CD4-positive, alpha-beta T cell (primary cell): ENCODE data around the gene BDNF. TPM values are rescaled to one million over a fixed set of nuclear protein-coding genes. Genes with fewer than 3 reads are reported as not detected.

ENCODE experiments used
- ATAC-seq: fragments of 200-7000 bp; cut with Tn5 transposase; one replicate; pipeline ENCODE4 v1.10.0; 2022; ENCODE audit warnings: mild to moderate bottlenecking; ENCODE audit not compliant: poor library complexity
- CTCF ChIA-PET: fragments of 350-600 bp; sonication (Branson Sonifier 250); formaldehyde crosslinking; loops from one replicate; lab custom pipeline; 2021; ENCODE audit warnings: antibody characterized with exemption, inconsistent platforms; lab: Charles Lee
- POLR2A ChIA-PET: fragments of 350-600 bp; sonication (Branson Sonifier 250); formaldehyde crosslinking; loops from one replicate; lab custom pipeline; 2021; ENCODE audit warnings: antibody characterized with exemption, inconsistent platforms; lab: Charles Lee
- DNase-seq, 14 experiments: peaks; one replicate each; pipeline ENCODE4 v3.0.0-alpha.2; 2013 to 2020; ENCODE audit warnings: mixed read lengths in 2 of 14
- H3K27ac ChIP-seq, 2 donors: one replicate each; pipeline versions ENCODE4 v1.5.1 to v1.7.0; 2013; ENCODE audit warnings: low read length in 2 of 2, low read depth in 1 of 2, mild to moderate bottlenecking in 1 of 2
- H3K27me3 ChIP-seq, 2 experiments: 1 replicate in 1 of 2; 2 replicates in 1 of 2; pipeline versions ENCODE4 v1.6.1 to v1.7.0; 2013; ENCODE audit warnings: low read length in 2 of 2, control low read depth in 1 of 2, mild to moderate bottlenecking in 1 of 2, moderate library complexity in 1 of 2; ENCODE audit not compliant: insufficient read depth in 2 of 2, control insufficient read depth in 1 of 2
- H3K36me3 ChIP-seq: one replicate; pipeline ENCODE4 v1.6.1; 2013; ENCODE audit warnings: low read length, control low read depth; ENCODE audit not compliant: insufficient read depth
- H3K4me1 ChIP-seq: one replicate; pipeline ENCODE4 v1.6.1; 2013; ENCODE audit warnings: low read length, control low read depth; ENCODE audit not compliant: insufficient read depth
- H3K4me3 ChIP-seq: one replicate; pipeline ENCODE4 v1.5.1; 2013; ENCODE audit warnings: mild to moderate bottlenecking, low read length, moderate library complexity
- H3K9me3 ChIP-seq, 2 experiments: 1 replicate in 1 of 2; 2 replicates in 1 of 2; pipeline versions ENCODE4 v1.6.1 to v1.7.0; 2013; ENCODE audit warnings: low read length in 2 of 2, mild to moderate bottlenecking in 2 of 2, control low read depth in 1 of 2, moderate library complexity in 1 of 2; ENCODE audit not compliant: control insufficient read depth in 1 of 2, insufficient read depth in 1 of 2
- H3K27ac Mint-ChIP-seq: one replicate; pipeline ENCODE4 v1.8.0; 2020; ENCODE audit warnings: mixed read lengths
- H3K27me3 Mint-ChIP-seq: one replicate; pipeline ENCODE4 v1.8.0; 2021; ENCODE audit warnings: mixed read lengths
- H3K36me3 Mint-ChIP-seq: one replicate; pipeline ENCODE4 v1.8.0; 2021; ENCODE audit warnings: low read depth, mixed read lengths
- H3K4me1 Mint-ChIP-seq: one replicate; pipeline ENCODE4 v1.8.0; 2021; ENCODE audit warnings: low read depth, mixed read lengths
- H3K4me3 Mint-ChIP-seq: one replicate; pipeline ENCODE4 v1.8.0; 2020; ENCODE audit warnings: mild to moderate bottlenecking, mixed read lengths
- H3K9me3 Mint-ChIP-seq: one replicate; pipeline ENCODE4 v1.8.0; 2020; ENCODE audit warnings: mixed read lengths
- CTCF ChIP-seq: fragments of 200-600 bp; IDR thresholded peaks from one replicate; pipeline ENCODE4 v1.8.0; 2022; ENCODE audit warnings: antibody characterized with exemption, mild to moderate bottlenecking
- intact Hi-C, 2 experiments: fragments of 100-400 bp; cut with DNase I in 1 of 2; cut with micrococcal nuclease in 1 of 2; formaldehyde crosslinking; loops; one replicate each; pipeline versions ENCODE4 v1.15.1 to v1.9.0; 2023 to 2025; cut with DNase I, micrococcal nuclease
- total RNA-seq, 174 experiments: library from RNA in 2 of 174; stranded (reverse) in 2 of 174; gene quantifications; one replicate each; pipeline ENCODE4 v1.2.3 and lab custom pipeline; 2021 to 2026

The BDNF gene
- total RNA-seq, 2 experiments from 2014 or later, result not detected

GRCh38 chr11:27702811-27703210, 2.6 kb upstream of the BDNF start:
- CTCF ChIA-PET, result no interaction called here
- H3K27me3 Mint-ChIP-seq, result peaks cover 74% of the 10 kb centered on the region
- H3K4me1 ChIP-seq, result peaks cover 26% of the 10 kb centered on the region
- no peak overlapping the region for H3K4me3 ChIP-seq
- peaks cover 0 to 8% of the 10 kb centered on the region in 2 experiments for H3K9me3 ChIP-seq
- H3K9me3 Mint-ChIP-seq, result no peaks in the 10 kb centered on the region
- no peak overlapping the region for H3K27ac ChIP-seq
- DNase-seq, result no peak
- no peaks in the 10 kb centered on the region for H3K36me3 ChIP-seq
- TF ChIP-seq CTCF, result no peak
- ATAC-seq, result no peak
- H3K27ac Mint-ChIP-seq, result no peak overlapping the region
- H3K27me3 ChIP-seq, result peaks cover 37 to 60% of the 10 kb centered on the region in 2 experiments
- POLR2A ChIA-PET, result no interaction called here
- intact Hi-C loops, result no loop called here
- H3K4me3 Mint-ChIP-seq, result no peak overlapping the region
- H3K36me3 Mint-ChIP-seq, result no peaks in the 10 kb centered on the region
- peaks cover 19% of the 10 kb centered on the region for H3K4me1 Mint-ChIP-seq

GRCh38 chr11:27701355-27702105, 1.3 kb upstream of the BDNF start:
- peak overlapping the region; percentile 28 for H3K4me3 ChIP-seq
- CTCF ChIA-PET, result no interaction called here

GRCh38 chr11:27699926-27700350, 317 bp downstream of the BDNF start:
- CTCF ChIA-PET, result no interaction called here
- intact Hi-C loops, result no loop called here
- ATAC-seq, result no peak

More at GRCh38 chr11:27701355-27702105, 1.3 kb upstream of the BDNF start:
- Histone ChIP-seq H3K36me3 (no peaks in the 10 kb centered on the region), H3K27ac (no peak overlapping the region), H3K9me3 (peaks cover 0 to 8% of the 10 kb centered on the region in 2 experiments), H3K27me3 (peaks cover 43 to 72% of the 10 kb centered on the region in 2 experiments), H3K4me1 (peaks cover 26% of the 10 kb centered on the region)
- no peak for TF ChIP-seq CTCF
- intact Hi-C loops, result no loop called here
- no peaks in the 10 kb centered on the region for H3K9me3 Mint-ChIP-seq
- DNase-seq, result no peak
- peaks cover 19% of the 10 kb centered on the region for H3K4me1 Mint-ChIP-seq
- no peak overlapping the region for H3K27ac Mint-ChIP-seq
- no peak for ATAC-seq
- peak overlapping the region; percentile 72 for H3K4me3 Mint-ChIP-seq
- no peaks in the 10 kb centered on the region for H3K36me3 Mint-ChIP-seq
- H3K27me3 Mint-ChIP-seq, result peaks cover 78% of the 10 kb centered on the region
- POLR2A ChIA-PET, result no interaction called here

More at GRCh38 chr11:27699926-27700350, 317 bp downstream of the BDNF start:
- Histone ChIP-seq H3K4me1 (peaks cover 26% of the 10 kb centered on the region), H3K27me3 (peaks cover 43 to 83% of the 10 kb centered on the region in 2 experiments), H3K36me3 (no peaks in the 10 kb centered on the region), H3K4me3 (no peak overlapping the region), H3K27ac (no peak overlapping the region), H3K9me3 (peaks cover 0 to 8% of the 10 kb centered on the region in 2 experiments)
- no peak for TF ChIP-seq CTCF
- peaks cover 79% of the 10 kb centered on the region for H3K27me3 Mint-ChIP-seq
- H3K36me3 Mint-ChIP-seq, result no peaks in the 10 kb centered on the region
- peaks cover 19% of the 10 kb centered on the region for H3K4me1 Mint-ChIP-seq
- H3K9me3 Mint-ChIP-seq, result no peaks in the 10 kb centered on the region
- POLR2A ChIA-PET, result no interaction called here
- no peak overlapping the region for H3K4me3 Mint-ChIP-seq
- H3K27ac Mint-ChIP-seq, result no peak overlapping the region
- no peak for DNase-seq
